Prostate gland (tissue), 2 donors: Measurements from ENCODE around the gene GPR45.

ENCODE experiments used
- POLR2A ChIP-seq: fragments of 450-650 bp; IDR thresholded peaks from one replicate; pipeline ENCODE4 v1.6.1; 2016; ENCODE audit warnings: antibody characterized with exemption, mild to moderate bottlenecking
- POLR2AphosphoS5 ChIP-seq: sonication (generic); formaldehyde crosslinking; IDR thresholded peaks from one replicate; pipeline ENCODE4 v1.6.1; 2017; ENCODE audit warnings: antibody characterized with exemption
- TF ChIP-seq, protein P1 (sequence below), 4 experiments: fragments of 200-600 bp in 2 of 4; fragments of 450-650 bp in 2 of 4; sonication (generic) in 2 of 4; IDR thresholded peaks; 1 replicate in 3 of 4; 2 replicates in 1 of 4; pipeline ENCODE4 v1.5.1; 2016 to 2019; ENCODE audit warnings: antibody characterized with exemption in 4 of 4, mild to moderate bottlenecking in 2 of 4, moderate library complexity in 2 of 4

DNA sequence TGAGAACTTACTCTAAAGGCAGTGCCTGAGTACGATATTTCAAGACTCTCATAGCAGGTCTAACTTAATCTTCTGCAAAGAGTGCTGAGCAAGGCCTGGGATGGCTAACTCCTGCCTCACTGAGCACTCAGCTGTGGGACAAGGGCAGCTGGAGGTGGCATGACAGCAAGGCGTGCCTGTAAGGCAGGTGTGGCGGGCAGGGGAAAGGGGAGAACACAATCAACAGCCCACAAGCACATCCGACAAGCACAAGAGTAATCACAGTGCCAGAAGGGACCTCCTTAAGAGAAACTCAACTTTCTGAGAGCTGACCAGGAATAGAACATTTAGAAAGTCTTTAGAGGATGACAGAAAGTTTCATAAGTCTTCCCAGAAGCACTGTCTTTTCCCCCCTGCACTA lies 42.0 kb downstream of the GPR45 start:
- TF ChIP-seq, protein P1, sequence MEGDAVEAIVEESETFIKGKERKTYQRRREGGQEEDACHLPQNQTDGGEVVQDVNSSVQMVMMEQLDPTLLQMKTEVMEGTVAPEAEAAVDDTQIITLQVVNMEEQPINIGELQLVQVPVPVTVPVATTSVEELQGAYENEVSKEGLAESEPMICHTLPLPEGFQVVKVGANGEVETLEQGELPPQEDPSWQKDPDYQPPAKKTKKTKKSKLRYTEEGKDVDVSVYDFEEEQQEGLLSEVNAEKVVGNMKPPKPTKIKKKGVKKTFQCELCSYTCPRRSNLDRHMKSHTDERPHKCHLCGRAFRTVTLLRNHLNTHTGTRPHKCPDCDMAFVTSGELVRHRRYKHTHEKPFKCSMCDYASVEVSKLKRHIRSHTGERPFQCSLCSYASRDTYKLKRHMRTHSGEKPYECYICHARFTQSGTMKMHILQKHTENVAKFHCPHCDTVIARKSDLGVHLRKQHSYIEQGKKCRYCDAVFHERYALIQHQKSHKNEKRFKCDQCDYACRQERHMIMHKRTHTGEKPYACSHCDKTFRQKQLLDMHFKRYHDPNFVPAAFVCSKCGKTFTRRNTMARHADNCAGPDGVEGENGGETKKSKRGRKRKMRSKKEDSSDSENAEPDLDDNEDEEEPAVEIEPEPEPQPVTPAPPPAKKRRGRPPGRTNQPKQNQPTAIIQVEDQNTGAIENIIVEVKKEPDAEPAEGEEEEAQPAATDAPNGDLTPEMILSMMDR (IDR thresholded peaks at IDR 0.05): no peak
- TF ChIP-seq POLR2AphosphoS5 (no peak), POLR2A (no peak)
